NOMO-1 treated with dmso at 0.1 percent for 144 hours (cell line): Measurements from ENCODE around the gene SLC27A2.
"Not testable (repeated sequence)": the region's sequence is repeated elsewhere in the genome, so short reads cannot be mapped to it uniquely, and the experiment has no call there.

Source experiments
- DNase-seq: peaks from one replicate; lab custom pipeline; 2025; ENCODE audit not compliant: unreplicated experiment; lab: John Stamatoyannopoulos, UW

The SLC27A2 gene

GRCh38 chr15:50163719-50164410 lies 18.1 kb upstream of the SLC27A2 start:
- peak; percentile 30 for DNase-seq

- no peak for DNase-seq
Measured at GRCh38 chr15:50164458-50164857, 17.5 kb upstream of the SLC27A2 start.

GRCh38 chr15:50166216-50166615 lies 15.8 kb upstream of the SLC27A2 start:
- no peak for DNase-seq

- DNase-seq: no peak
Measured at GRCh38 chr15:50167110-50167509, 14.9 kb upstream of the SLC27A2 start.

- no peak for DNase-seq
Measured at GRCh38 chr15:50168379-50168778, 13.6 kb upstream of the SLC27A2 start.

GRCh38 chr15:50168783-50169411 lies 13.1 kb upstream of the SLC27A2 start:
- DNase-seq: no peak

GRCh38 chr15:50172360-50172895 lies 9.6 kb upstream of the SLC27A2 start:
- DNase-seq: not testable (repeated sequence)

GRCh38 chr15:50176869-50177268 lies 5.1 kb upstream of the SLC27A2 start:
- no peak for DNase-seq

- DNase-seq: no peak
Measured at GRCh38 chr15:50180091-50180490, 1.9 kb upstream of the SLC27A2 start.

- no peak for DNase-seq
Measured at GRCh38 chr15:50180582-50180981, 1.4 kb upstream of the SLC27A2 start.

- no peak for DNase-seq
Measured at GRCh38 chr15:50181201-50181968, 611 bp upstream of the SLC27A2 start.

GRCh38 chr15:50182219-50183013 lies 420 bp downstream of the SLC27A2 start:
- DNase-seq: peak; percentile 32

- DNase-seq: no peak
Measured at GRCh38 chr15:50183112-50183794, 1.3 kb downstream of the SLC27A2 start.

GRCh38 chr15:50184863-50185504 lies 3.0 kb downstream of the SLC27A2 start:
- DNase-seq: no peak

- DNase-seq: no peak
Measured at GRCh38 chr15:50186090-50186489, 4.1 kb downstream of the SLC27A2 start.

GRCh38 chr15:50186752-50187151 lies 4.8 kb downstream of the SLC27A2 start:
- no peak for DNase-seq

- DNase-seq: no peak
Measured at GRCh38 chr15:50187525-50187924, 5.5 kb downstream of the SLC27A2 start.

- no peak for DNase-seq
Measured at GRCh38 chr15:50187997-50188396, 6.0 kb downstream of the SLC27A2 start.

GRCh38 chr15:50188793-50189192 lies 6.8 kb downstream of the SLC27A2 start:
- DNase-seq: not testable (repeated sequence)

GRCh38 chr15:50189633-50190032 lies 7.6 kb downstream of the SLC27A2 start:
- DNase-seq: peak; percentile 27
